Putamen (tissue), 1 donor: ENCODE results near the gene ATP13A1.

ENCODE experiments used
- DNase-seq: peaks from one replicate; pipeline ENCODE4 v3.0.0-alpha.2; 2016; ENCODE audit warnings: low spot score

The ATP13A1 gene

DNA sequence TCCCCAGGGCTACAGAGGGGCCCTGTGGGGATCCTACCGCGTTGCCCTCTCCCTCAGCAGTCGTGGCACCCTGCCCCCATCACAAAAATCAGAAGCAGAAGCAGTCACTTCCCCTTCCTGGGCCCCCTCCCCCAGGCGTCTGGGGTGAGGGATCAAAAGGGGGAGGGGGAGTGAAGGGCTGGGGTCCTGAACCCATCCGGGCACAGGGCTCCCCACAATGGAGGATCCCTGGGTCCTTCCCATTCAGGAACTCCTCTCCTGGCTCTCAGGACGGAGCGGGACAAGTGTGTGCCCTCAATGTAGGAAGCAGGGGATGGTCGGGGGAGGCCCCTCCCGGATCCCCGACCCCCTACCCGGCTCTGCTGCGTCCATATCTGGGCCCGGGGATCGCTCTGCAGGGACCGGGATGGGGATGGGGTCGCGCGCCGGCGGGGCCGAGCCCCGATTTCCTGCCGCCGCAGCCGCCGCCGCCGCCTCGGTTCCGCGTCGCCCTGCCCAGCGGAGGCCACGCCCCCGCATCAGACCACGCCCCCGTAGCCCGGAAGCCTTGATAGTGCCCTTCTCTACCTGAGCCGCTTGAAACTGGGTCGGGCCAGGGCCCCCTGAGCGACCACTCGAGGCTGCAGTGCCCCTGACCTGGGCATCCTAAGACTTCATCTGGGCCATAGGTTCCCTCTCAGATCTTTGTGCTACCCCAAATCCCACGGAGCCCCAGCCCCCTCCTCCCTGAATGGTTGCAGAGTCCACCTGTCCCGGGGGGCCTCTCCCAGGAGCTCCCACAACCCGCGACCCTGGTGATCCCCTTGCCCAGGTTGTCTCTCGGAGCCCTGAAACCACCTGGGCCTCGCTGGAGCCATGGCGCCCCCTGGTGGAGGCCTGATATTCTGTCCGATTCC lies 20.1 kb downstream of the ATP13A1 start, which contains the start of gene GMIP:
Gene GMIP, minus strand, starts transcription at position 500 of the 896 bp plus-strand sequence. Its CDS starts 128 bp downstream, at position 372.
- DNase-seq, result no peak

DNA sequence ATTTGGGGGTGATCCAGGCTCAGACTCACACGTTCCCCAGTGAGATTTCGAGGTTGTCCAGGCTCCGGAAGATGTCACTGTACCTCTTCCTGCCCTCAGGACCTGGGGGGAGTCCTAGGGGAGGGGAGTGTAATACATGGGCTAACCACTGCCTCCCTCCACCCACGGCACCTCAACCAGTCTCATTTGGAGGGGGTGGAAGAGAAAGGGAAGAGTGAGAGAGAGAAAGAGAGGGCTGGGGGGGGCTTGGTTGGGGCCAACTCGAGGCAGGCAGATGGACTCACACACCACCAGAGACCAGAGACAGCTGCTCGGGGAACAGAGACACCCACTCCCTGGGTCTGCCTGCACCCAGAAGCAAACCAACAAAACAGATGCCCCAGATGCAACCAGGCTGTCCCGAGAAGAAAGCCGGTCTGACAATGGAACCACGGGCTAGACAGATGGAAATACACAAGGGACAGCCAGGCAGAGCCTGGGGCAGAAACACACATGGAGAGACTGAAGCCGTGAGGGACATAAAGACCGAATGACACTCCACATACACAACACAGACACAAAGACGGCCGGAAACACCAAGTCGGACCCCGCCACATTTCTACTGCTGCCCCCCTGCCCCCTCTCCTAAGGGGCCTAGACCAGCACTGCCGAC lies 20.8 kb downstream of the ATP13A1 start:
- no peak for DNase-seq

DNA sequence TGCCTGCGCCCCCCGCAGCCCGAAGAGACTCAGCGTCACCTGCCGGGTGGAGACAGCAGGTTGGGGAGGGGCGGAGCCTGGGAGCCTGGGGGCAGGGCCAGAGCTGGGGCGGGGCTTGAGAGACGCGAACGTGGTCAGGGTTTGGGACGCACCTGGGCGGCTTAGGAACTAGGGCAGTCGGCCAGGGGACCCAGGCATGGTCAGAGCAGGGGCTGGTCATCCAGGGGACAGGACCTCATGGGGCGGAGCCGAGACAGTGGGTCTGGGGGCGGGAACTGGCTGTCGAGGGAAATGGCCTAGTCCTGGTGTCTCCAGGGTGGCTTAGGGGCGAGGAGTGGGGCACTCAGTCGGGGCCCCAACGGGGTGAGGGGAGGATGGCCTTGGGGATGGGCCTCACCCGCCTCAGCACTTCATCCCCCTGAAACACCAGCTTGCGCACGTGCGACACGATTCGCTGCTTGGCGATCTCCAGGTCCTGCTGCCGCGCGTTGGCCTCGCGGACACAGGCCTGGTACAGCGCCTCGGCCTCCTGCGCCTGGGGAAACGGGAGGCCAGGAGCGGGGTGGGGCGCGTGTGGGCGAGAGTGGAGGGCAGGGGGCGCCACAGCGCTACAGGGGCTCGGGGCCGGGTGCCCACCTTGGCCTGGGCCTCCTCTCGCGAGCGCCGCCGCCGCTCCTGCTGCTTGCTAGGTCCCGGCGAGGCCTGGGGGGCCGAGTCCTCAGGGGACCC lies 25.8 kb downstream of the ATP13A1 start:
- no peak for DNase-seq

DNA sequence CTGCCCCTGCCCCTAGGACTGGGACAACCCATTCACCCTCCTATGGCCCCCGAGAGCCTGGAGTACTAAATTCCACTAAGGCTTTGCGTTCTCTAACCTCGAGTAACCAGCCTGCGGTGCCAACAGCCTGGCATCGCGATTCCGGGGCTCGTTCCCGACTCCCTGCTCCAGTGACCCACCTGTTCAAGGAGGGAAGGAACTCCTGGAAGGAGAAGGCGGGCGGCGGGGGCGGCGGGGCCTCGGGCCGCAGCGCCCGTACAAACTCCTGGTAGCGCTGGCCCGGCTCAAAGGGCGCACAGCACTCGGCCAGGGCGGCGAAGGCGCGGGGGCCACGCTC lies 26.3 kb downstream of the ATP13A1 start:
- DNase-seq, result no peak

DNA sequence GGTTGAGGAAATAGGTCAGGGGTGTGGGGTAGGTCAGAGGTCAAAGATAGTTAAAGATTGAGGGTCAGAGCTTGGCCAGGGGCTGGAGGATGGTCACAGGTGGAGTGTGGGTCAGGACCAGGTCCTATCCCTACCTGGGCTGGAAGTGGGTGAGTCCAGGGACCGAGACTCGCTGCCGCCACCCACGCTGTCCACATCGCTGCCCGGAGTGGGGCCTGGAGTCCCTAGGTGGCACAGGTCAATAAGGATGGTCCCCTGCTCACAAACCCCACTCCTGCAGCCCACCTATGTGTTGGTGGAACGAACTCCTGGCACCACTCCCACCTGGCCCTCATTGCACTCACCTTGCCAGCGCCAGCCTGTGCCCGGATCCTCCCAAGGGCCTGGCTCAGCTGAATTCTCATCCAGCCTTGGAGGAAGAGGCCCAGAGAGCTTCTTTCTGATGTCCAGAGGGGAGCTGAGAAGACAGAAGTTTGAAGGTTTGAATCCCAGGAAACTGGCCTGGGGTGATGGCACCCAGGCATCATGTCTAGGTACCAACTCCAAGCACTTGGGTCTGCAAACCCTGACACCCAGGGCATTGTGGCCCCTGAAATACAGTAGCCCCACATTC lies 26.8 kb downstream of the ATP13A1 start:
- no peak for DNase-seq

DNA sequence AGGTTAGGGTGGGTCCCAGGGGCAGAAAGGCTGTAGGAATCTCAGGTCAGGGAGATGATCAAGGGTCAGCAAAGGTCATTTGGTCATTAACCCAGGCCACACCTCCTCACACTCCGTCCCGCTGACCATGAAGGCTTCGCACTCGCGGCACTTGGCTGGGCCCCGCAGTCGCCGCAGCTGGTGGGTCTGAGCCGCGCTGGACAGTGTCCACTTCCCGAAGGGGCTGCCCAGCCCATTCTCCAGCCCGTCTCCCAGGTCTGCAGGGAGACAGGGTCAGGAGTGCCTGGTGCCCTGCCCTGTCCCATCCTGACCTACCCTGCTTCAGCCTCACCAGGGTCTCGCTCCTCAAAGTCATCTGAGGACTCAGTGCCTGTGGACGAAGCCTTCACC lies 28.2 kb downstream of the ATP13A1 start:
- DNase-seq, result no peak

DNA sequence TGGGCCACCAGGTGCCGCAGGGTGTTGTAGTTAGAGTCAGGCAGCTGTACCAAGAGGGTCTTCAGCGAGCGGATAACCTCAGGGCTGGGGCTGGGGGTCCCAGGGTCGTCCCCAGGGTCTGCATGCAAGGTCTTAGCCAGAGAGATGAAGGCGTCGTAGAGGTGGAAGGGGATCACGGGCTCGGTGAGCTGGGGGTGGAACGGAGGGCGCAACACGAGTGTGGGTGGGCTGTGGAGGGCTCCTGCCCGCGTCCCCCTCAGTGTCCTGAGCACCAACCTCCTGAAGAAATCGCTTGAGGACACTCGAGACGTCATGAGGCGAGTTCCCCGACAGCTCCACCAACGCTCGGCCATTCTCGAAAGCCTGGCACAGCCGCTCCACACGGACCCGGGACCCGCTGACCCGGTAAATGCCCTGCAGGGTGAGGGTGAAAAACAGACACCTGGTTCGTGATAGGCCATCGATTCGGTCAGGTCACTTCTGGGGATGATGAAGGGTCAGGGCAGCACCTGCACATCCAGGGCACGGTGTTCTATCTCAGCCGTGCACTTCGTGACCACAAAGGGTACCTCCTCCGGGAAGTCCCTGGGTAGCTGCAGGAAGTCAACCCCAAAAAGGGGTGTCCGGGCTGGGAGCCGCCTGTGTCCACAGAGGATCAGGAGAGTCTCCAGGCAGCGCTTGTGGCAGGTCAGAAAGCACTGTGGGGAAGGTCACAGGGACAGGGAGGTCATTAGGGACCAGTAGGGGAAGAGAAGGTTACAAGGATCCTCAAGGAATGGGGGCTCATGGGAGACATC lies 28.8 kb downstream of the ATP13A1 start:
- no peak for DNase-seq

DNA sequence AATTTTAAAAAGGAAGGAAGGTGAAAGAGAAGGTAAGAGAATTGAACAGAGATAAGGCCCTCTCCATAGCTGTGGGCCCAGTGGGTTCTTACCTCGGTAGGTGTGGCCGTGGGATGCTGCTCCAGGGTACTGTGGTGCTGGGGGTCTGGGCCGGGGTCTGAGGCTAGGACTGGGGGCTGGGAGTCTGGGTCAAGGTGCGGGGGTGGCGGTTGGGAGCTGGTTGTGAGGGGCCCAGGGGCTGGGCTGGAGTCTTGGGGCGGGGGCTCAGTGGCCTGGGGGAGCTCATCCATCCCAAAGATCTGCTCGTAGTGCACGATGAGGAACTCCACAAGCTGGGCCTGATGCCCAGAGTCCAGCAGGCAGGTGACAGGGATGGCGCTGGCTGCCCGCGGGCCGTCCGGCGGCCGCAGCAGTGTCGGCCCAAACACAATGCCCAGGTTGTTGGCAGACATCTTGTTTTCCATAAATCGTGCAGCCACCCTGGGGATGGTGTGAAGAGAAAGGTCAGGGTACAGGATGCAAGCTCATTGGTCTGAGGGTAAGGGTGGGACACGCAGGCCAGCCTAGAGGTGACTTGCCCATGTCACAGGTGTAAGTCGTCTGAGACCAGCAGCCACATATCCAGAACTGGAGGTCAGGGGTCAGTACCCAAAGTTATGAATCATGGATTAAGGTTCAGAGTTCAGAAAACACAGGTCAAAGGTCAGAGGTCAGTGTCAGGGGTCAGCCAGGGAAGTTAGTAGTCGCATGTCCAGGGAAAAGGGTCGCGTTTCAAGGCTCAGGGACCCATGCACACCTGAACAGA lies 29.6 kb downstream of the ATP13A1 start:
- DNase-seq, result no peak

DNA sequence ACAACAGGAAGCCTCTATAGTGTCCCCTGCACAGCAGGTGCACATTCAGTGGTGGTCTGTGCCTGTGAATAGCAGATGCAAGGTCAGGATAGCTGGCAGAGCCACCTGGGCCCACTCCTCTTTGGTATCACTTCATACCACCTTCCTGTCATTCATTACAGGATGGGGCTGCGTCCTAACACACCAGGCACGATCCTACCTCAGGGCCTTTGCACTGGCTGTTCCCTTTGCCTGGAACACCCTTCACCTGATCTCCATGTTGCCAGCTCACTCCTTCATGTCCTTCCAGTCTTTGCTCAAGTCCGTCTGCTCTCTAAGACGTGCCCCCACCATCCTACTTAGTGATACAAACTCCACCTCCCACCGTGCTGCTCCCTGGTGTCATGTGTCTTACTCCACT lies 30.8 kb downstream of the ATP13A1 start:
- no peak for DNase-seq

DNA sequence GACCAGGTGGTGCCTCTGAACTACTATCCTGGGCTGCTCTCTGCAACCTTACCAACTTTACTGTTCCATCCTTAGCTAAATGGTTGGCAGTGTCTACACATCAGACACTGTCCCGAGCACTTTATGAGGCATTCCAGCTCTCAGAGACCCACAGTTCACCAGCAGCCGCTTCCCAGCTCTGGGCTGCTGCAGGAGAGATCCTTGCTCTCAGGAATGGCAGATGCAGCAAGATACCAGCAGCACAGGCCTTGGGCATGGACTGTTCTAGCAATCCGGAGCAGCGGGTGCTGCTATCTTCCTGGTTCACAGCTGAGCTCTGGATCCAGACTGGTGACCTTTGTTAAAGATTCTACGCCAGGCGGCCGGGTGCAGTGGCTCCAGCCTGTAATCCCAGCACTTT lies 32.1 kb downstream of the ATP13A1 start:
- DNase-seq, result no peak

DNA sequence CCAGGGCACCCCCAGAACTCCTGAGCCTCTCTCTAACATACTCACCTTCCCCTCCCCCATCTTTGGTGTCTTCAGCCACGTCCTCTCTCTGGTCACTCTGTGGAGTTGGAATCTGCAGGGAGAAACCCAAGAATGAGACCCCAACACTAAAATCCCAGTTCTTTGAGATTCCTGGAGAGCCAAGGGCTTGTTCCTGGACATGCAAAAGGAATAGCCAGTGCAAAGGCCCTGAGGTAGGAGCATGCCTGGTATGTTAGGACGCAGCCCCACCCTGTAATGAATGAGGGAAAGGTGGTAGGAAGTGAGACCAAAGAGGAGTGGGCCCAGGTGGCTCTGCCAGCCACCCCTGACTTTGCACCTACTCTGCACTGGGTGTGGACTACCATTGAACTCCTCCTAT lies 33.0 kb downstream of the ATP13A1 start:
- no peak for DNase-seq

DNA sequence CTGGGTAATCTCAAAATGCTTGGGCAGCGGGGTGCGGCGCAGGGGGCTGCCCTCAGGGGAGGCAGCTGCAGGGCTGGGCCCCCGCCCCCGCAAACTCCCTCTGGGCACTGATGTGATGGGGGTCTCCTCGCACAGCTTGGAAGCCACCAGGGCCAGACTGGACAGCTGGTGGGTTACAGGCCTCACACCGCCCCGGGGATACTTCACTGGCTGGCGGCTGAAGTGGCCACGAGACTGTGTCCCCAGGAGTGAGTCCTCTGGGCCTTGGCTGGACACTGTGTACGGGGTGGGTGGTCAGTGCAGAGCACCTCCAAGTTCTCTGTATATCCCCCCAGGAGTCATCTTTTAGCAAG lies 33.4 kb downstream of the ATP13A1 start:
- no peak for DNase-seq

DNA sequence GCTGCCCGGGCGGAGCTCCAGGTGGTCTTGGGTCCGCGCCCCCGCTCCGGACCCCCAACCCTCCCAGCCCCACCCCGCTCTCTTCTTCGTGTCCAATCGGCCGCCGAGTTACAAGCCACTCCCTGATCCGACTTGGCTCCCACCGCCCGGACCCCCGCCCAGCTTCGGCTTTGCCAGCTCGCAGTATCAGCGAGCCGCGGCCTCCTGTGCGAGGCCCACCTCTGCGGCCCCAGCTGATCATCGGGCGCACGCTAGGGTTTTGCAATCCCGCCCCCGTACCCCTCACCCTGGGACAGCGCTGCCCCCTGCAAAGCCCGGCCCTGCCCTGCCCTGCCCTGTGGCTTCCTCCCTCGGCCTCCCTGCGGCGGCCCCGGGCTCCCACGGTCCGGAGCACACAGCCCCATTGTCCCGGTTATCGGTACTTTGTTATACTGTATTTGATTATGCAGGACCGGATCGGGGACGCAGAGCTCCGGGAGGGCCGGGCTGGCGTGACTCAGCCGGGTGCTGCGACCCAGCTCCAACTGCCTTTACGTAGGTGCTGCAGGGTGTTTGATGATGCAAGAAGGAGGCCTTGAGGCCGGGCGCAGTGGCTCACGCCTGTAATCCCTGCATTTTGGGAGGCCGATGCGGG lies 34.9 kb downstream of the ATP13A1 start:
- DNase-seq, result no peak

DNA sequence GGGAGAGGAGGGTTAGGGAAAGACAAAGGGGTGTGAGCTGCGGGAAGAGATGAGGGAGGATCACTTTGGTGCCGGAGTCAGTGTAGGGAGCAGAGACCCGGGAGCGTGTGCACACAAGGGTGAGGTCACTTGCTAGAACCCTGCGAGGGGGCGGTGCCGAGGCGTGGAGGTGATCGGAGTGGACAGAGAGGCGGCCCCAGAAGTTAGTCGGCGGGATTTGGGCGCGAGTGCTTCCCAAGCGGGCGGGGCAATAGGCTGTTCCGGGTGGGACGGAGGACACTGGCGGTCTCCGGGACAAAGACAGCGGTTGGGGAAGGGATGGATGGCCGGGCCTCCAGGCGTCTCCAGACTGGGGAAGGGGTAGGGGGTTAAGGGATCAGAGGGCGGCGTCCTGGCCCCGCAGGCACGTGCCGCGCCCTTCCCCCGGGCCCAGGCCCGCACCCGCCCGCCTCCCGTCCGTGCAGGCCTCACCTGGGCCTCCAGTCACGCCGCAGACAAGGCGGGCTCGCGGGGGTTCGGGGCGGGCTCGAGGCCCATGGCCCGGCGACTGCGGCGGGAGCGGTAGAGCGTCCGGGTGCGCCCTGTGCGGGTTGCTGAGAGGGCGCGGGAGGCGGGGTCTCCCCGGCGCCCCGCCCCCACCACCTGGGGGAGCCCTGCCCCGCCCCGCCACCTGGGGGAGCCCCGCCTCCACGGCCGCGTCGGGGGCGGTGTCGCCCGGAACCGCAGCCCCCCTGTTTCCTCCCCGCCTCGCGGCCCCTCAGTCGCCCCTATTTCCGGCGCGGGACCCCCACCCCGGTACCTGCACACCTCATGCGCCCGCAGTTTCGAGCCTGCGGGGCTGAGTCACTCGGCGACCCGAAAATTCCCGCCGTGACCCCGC lies 35.6 kb downstream of the ATP13A1 start, which contains the start of gene LPAR2:
Gene LPAR2, minus strand, starts transcription at position 600 of the 880 bp plus-strand sequence. CDS start 945 bp downstream, outside the sequence.
- no peak for DNase-seq

DNA sequence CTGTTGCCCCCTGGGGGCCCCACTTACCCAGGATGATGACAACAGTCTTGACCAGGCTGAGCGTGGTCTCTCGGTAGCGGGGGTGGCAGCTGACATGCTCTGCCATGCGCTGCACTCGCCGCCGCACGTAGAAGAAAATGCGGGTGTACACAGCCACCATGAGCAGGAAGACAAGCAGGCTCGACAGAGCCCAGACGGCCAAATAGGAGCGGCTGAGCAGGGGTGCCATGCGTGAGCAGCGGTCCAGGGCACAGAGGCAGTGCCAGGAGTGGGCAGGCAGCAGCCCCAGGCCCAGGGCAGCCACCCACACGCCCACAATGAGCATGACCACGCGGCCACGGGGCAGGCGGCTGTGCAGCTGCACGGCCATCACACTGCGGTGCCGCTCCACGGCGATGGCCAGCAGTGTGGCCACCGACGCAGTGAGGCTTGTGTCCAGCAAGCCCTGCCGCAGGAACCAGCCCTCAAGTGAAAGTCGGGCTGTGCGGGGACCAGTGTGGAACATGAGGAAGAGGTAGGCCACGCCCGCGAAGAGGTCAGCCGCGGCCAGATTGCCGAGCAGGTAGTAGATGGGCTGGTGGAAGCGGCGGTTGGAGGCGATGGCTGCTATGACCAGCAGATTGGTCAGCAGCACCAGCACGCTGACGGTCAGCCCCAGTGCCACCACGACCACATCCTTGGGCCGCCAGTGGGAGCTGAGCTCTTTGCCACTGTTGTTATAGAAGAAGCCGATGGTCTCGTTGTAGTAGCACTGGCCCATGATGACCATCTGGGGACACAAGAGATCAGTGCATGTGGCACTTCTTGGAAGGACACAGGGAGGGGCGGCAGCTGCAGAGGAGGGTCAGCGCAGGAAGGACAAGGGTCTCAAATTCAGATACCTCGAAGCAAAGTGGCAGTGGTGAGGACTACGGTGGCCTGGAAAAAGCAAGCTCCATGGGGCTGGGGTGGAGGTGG lies 36.7 kb downstream of the ATP13A1 start:
- DNase-seq, result no peak

DNA sequence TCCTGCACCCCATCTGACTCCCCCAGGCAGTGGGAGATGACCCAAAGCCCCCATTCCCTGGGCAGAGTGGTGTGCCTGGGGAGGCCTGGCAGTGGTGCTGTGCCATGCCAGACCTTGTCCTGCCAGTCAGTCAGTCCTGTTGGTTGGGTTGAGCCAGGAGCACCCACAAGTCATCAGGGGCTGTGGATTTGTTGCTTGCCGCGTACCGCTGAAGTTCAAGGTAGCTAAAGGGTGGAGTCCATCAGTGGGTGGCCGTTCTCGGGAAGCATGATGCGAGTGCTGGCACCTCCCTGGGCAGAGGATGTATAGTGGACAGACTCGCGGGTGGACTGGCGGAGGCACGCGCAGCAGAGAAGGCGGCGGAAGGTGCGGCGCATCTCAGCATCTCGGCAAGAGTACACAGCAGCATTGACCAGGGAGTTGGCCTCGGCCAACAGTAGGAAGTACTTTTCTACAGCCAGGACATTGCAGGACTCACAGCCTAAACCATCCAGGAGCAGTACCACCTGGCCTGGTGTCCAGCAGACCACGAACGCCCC lies 39.4 kb downstream of the ATP13A1 start:
- no peak for DNase-seq

DNA sequence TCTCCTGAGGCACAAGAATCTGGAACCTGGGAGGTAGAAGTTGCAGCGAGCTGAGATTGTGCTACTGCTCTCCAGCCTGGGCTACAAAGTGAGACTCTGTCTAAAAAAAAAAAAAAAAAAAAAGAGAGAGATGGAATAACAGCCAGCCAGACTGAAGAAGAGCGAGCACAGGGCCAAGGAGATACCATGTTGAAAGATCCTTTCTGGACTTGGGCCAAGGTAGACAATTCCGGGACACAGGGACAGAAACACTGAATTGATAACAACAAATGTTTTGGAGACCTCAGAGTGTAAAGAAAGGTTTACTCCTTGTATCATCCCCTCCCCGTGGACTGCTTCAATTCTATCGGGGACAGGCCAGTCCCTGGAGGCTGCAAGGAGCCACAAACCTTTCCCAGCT lies 40.1 kb downstream of the ATP13A1 start:
- DNase-seq, result no peak

DNA sequence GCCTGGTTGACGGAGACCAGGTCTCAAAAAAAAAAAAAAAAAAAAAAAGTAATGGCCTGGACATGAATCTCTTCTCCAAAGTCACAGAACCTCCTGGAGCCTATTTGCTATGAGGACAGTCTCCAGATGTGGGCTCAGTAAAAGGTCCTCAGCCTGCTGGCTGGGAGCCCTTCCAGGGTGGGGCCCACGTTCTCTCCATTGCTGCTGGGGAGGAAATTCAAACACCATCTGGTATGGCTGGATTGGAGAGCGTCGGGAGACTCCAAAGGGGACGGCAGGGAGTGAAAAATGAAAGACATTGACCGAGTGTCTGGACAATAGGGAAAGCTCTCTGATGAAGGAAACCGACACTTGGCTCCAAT lies 43.6 kb downstream of the ATP13A1 start:
- DNase-seq, result no peak
